Activated CD4-positive, CD25-positive, alpha-beta regulatory T cell treated with anti-CD3 and anti-CD28 coated beads, Interleukin-2, amount 50 U/mL, for 16 hours (primary cell): ENCODE measurements around the gene RELN.
"Not testable (repeated sequence)": the region's sequence is repeated elsewhere in the genome, so short reads cannot be mapped to it uniquely, and the experiment has no call there.

Experiments used
- DNase-seq: peaks from one replicate; pipeline ENCODE4 v3.0.0-alpha.2; 2020; ENCODE audit warnings: low read depth, low spot score

Gene RELN

DNA sequence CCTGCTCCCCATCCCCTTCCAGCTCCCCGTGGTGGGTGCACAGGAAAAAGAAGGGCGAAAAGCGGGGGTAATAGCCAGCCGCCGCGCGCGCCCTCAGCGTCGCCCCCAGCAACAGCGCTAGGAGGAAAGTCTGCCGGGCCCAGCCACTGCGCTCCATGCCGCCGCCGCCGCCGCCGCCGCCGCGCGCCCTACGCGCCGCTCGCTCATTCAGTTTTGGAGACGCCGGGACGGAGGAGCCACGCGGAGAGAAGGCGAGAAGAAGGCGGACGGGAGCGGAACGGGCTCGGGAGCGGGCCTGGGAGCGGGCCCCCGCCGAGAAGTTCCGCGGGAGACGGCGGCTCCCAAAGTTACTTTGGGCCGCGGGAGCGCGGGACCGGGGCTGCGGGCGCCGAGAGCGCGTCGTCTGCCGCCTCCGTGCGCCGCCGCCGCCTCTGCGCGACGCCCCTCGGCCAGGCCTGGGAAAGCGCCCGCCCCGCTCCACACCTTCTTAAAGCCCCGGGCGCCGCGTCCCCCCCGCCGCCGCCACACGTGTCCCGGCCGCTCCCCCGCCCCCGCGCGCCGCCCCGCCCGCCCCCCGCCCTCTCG is at the start of gene RELN:
Gene RELN (minus strand): TSS at position 459 of the 585 bp plus-strand sequence. CDS start 302 bp downstream, at position 157.
- no peak for DNase-seq

DNA sequence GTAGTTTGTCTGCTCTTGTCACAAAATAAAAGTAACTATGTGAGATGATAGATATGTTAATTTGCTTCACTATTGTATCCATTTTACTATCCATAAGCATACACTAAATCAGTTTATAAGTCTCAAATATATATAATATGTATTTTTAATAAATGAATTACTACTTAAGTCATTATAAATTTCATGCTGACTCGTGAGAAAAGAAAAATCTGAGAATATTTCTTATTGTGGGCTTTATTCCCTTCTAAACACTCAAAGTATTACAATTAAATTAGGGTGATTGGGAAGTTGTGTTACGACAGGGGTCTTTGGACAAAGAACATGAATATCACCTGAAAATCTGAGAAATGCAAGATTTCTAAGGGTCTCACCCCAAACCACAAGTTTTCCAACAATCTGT is 48.7 kb upstream of the RELN start:
- no peak for DNase-seq

DNA sequence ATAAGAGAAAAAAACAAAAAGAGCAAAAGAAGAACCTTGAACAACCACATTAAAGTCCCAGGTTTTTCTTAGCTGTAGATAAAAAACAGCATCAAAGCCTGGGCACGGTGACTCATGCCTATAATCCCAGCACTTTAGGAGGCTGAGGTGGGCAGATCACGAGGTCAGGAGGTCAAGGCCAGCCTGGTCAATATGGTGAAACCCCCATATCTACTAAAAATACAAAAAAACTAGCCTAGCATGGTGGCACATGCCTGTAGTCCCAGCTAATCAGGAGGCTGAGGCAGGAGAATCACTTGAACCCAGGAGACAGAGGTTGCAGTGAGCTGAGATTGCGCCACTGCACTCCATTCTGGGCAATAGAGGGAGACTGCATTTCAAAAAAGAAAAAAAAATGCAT is 47.4 kb upstream of the RELN start:
- not testable (repeated sequence) for DNase-seq

DNA sequence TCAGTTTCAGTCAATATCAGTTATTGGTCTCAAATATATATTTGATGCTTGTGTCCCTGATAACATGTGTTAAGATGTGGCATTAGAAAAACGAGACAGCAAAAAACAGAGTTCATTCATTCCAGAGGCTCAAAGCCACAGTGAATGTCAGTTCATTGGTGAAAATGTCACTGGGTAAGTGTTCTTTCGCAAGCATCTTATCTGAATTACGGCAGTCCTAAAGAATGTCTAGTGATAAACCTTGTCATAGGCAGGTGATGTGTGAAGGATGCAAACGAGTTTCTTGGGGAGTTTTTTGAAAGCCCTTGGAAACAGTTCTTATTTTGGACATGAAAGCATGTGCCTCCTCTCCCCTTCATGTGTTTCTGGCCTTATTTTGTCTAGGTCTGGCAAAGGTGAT is 45.9 kb upstream of the RELN start:
- no peak for DNase-seq

DNA sequence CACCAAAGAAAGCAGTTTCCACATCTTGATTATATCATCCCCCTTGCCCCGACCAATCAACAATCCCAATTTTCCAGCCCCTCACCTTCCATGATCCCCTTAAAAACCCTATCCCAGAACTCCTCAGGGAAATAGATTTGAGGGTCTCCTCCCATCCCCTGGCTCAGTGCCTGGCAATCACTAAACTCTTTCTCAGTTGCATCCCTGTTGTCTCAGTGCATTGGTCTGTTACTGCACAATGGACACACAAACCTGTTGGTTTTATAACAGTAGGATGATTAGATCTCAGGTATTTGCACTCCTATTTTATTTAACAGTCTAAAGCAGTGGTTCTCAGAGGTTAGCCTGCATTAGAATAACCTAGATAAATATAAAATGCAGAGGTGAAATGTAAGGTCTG is 45.2 kb upstream of the RELN start:
- DNase-seq = no peak

DNA sequence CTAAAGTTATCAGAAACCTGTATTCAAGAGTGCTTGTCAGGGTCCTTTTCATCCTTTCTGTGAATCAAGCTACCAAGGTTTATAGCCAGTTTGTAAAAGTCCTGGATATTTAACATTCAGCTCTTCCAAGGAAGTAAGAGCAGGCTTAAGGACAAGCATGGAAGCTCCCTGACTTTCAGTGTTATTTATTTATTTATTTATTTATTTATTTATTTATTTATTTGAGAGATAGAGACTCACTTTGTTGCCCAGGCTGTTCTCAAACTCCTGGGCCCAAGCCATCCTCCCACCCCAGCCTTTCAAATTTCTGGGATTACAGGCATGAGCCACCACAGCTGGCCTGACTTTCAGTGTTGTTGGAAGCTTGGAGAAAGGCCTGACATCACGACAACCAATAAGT is 44.4 kb upstream of the RELN start:
- DNase-seq = no peak

DNA sequence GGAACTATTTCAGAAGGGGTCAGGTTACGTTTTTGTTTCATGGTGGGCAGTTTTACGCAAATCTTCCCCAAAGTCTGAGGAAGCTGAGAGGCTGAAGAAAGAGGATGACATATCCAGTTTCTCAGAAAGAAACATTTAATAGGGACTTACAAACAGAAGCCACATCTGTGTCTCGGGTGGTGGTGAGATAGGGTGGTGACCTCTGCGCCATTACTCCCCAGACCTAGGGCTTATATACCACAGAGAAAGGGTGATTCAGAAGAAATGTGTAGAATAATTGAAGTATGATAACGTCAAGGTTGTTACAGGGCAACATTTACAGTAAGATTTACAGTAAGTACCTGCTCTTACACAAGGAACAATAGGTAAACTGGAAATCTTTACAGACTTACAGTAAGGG is 43.0 kb upstream of the RELN start:
- no peak for DNase-seq

DNA sequence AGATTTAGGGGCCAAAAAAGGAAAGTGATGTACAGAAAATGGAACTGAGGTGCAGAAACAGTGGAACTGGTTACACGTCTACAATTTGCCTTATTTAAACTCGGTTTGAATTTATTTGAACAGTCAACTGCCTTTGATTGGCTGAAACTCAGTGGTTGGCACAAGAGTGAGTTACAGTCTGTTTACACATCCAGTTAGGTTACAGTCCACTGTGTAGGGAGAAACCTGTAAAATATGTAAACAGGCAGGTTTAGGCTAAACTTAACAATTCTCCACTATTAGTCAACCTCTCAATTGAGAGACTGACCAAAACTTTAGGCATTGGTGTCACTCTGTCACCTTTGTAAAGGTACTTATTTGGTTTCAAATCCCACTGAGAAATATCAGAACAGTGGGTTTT is 40.3 kb upstream of the RELN start:
- DNase-seq = no peak

DNA sequence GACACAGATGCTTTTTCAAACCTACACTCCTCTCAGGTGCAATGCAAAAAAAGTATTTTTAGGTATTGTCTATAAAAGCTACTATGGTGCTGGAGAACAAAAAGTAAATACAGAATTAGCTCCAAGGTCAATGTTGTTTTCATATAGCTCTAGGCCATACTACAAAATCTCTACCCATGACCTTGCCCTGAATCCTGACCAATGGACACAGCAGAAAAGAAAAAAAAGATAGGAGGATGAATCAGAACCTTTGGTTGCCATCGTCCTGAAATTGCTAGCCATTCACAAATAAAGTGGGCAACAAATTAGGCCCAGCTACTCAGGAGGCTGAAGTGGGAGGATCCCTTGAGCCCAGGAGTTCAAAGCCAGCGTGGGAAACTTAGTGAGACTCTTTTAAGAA is 35.2 kb upstream of the RELN start:
- DNase-seq = no peak

DNA sequence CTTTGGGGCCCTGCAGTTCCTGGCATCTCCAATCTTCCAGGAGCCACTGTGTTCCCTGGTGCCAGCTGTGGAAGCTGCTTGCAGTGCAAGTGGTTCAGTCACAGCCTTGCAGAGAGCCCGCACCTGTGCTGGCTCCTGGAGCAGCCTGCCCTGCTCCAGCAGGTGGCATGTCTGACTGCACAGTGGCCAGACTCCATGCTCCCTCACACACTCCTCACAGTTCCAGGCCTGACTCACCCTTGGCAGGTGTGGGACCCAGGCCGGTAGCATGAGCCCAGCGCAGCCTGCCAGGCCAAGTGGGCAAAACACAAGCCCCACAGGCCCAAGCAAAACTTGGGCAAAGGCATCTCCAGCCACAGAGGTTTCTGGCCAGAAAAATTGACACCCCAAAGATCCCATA is 33.6 kb upstream of the RELN start:
- no peak for DNase-seq

DNA sequence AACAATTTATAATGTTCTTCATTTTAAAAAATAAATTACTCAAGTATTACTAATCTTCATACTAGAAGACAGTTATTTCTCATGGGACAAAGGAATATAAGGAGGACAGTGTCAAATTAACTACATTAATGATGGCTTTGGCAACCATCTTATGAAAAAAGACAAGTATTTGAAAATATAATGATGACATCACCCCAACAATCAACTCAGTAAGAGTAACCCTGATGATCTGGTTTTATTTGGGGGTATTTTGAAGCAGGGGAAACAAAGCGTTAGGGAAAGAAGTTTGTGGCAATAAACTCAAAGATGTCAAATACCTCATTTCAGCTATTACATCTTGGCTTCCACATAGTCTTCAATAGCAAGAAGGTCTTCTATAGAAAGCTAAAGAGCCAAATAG is 29.0 kb upstream of the RELN start:
- DNase-seq = no peak

DNA sequence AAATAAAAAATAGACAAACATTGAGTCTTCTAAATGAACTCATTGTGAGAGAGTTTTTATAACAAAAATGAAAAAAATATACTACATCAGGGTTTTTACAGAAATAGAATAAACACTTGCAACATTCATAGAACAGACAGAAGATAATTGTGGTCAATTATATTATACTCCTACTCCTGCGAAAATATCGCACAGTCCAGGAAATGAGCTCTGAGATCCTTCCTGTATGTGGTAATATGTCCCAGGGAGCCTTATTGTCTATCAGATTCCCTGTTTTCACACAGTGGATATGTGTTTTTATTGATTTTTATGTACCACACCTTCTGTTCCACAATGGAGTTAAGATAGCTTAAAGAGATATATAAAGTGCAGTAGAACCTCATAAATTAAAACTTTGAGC is 27.5 kb upstream of the RELN start:
- no peak for DNase-seq

DNA sequence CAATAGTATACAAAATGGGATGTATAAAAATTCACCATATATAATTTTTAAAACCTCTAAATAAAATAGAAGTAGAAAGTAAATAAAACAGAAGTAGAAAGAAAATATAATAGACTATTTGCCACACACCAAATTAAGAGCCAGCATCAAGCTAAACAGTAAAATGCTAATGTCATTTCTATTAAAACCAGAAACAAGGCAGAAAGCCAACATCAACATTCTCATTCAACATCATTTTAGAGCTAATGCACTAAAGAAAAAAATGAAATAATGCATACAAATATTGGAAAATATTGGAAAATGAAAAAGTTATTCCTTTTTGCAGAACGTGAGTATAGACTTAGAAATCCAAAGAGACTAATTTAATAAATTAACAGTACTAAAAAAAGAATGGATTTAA is 23.4 kb upstream of the RELN start:
- no peak for DNase-seq

DNA sequence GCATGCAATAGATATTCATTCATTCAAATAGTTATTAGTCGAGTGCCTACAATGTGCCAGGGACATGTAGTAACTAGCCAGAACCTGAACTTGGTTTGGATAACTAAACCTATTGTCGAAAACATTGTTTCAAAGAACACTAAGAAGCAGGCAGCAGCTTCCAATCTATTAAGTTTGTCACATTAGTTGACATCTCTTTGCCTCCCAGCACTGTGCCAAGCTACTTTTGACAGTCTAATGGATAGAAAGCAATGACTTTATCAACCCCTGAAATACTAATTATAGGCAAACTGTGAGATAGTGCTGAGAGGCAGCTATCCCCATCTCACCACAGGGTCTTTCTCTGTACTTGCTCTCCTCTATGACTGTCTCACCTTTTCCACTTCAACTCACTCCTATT is 22.4 kb upstream of the RELN start:
- DNase-seq = no peak

DNA sequence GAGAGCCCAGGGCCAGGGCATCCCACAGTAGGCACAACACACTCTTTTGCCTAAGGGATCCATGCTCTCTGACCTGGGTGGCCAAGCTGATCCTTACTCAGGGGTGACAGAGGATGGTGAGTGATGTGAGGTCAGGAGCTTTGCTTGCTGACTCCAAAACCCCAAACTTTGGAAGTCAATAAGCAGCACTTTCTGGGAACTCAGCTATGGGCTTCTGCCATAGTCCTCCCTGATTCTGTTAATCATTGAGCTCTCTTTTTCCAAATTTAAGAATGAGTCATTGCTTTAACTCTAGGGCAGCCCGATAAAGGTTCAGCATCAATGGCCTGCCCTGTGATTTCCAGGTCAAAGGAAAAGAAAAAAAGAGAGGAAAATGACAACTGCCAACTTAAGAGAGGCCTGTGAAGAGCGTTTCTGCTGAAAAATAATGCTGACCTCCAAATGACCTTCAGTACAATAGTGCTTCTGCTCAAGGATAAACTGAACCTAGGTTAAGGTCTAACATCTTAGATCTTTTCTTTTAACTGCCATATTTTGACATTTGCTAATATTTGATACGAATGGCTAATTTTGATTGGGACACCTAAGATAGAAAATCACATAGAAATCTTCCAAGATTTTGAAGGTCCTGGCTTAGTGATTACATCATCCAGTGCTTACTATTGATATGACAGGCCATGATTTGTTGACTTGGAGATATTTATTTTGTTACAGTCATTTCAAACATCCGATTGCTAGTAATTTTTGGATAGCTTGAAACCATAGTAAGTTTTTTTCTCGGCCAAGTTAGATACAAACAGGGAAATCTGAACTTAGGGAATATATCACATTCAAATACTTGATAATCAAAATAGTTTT is 20.8 kb upstream of the RELN start:
- no peak for DNase-seq

DNA sequence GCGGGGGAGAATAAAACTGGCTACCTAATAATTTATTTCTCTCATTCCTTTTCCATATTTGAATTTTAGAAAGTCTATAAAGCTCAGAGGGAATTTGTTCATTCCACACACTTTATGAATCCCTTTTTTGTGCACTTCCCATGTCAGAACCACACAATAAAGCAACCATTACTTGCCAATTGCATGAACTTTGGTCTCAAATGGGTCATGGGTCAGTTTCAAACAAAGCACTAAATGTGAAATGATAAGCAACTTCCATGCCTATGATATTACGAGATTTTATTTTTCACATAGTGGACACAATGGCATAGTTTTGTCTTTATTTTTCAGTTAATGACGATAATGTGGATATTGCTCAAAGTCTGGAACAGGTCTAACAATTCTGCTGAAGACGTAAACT is 18.6 kb upstream of the RELN start:
- DNase-seq = no peak

DNA sequence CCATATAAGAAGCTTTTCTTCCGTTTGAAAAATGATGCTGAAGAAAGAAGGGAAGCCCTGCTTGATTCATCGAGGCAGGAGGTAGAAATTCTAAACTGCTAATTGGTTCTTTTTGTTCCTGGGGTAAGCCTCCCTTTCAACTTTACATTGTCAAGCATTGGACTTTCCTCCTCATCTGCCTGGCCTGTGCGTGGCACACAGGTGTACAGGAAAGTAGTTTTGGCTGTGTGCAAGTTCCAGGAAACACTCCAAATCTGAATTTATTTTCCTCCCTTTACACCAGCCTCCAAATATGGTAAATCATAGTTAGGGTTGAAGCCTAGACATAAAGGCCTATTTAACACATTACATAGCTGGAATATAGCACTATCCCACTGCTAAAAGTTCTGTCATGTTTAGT is 18.2 kb upstream of the RELN start:
- DNase-seq = no peak

DNA sequence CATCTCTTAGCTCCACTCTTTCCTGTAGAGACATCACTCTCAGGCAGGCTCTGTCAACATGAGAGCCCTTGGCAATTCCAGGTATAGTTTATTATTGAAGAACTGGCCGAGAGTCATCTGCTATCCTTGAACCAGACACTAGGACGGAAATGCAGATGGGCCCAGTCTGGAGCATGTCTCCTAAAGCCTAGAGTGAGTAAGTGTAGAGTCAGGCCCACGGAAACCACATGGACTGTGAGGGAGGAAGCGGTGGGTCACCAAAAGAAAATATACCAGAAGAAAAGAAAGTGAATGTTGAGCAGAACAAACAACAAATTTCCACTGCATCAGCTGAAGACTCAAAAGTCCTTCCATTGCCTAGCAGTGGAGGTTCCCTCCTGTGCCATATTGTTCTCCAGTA is 15.7 kb upstream of the RELN start:
- no peak for DNase-seq

DNA sequence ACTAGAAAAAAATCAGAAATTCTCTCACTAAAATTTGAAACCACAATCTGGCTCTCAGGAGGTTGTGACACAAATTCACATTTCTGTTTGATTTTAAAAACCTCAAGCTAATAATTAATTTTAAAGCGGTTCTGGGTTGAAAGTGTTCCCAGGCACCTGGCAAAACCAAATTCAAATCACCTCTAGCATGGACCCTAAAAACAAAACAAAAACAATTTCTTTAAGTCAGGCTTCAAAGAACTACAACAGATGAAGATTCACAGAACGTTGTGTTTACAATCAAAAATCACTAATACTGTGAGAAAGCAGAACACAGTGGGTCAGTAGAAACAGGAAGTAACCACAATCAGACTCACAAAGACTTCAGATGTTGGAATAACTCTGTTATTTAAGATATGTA is 7.2 kb upstream of the RELN start:
- DNase-seq = no peak

DNA sequence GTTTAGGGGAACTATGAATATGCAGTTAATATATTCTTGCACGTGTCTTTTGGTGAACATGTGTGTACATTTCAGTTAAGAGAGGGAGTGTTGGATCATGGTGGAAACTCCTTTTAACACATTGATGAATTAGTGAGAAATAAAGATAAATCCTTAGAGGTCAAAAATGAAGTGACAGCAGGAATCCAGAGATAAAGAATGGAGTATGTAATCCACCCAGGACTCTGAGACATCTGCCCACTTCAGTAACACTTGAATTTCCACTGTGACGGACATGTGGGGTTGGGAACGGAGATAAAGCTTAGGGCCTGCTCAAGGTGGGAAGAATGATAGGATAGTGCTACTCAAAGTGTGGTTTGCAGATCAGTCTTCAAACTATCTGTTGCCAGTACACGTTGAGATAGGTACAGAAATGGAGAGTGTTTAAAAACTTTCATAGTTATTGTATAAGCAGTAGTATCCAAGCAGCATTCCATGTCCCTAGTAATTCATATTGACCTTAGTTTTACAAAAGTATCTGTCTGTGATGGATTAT is 6.6 kb upstream of the RELN start:
- no peak for DNase-seq

DNA sequence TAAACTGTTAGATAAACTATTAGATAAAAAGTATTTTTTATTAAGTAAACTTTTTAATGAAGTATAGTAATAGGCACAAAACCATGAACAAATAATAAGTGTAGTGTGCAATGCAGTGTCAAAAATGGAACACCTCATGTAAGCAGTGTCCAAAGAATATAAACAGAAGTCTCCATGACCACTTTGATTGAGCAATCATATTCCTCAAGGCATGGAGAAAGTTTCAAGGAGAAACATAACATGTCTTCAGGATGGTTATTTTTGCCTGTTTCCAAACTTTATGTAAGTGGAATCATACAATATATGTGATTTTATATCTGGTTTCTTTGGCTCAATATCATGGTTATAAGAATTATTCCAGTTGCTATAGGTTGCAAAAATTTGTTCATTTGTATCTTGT is 6.1 kb upstream of the RELN start:
- no peak for DNase-seq

DNA sequence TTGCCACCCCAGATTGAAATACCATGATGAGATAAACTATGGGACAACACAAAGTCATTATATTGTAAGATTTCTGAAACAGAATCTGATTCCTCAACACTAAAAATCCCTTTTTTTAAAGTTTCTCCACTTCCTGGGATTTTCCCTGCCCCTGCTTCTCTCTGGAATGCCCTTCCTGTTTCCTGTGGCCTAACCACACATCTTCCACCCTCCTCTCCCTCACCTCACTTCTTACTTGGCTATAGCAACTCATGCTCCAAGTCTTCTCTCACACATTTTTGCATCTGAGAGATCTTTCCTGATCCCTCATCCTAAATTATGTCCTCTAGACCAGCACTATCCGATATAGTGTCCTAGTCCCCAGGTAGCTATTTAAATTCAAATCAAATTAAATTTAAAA is 4.1 kb upstream of the RELN start:
- no peak for DNase-seq

DNA sequence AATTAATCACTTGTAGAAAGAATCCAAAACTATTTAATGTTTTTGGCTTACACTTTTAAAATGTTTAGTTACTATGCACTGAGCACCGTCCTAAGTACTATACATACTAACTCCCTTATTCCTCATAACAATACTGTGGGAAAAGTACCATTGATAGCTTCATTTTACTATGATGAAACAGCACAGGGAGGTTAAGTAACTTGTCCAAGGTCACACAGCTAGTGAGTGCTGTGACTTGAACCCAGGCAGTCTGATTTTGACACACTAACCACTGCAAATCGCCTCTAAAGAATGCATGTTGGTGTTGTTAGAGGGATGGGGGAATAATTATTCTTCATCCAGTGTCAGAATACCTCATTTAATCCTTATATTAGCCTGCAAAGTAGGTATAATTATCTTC is 1.9 kb upstream of the RELN start:
- DNase-seq = no peak
